ENCODE measurements around the gene HECTD4. TPM values are rescaled to one million over a fixed set of nuclear protein-coding genes. Genes with fewer than 3 reads are reported as not detected.
"Not testable (repeated sequence)": the region's sequence is repeated elsewhere in the genome, so short reads cannot be mapped to it uniquely, and the experiment has no call there.

The HECTD4 gene
- total RNA-seq, 2 experiments from 2014 or later = 34.5 to 62.4 TPM

DNA sequence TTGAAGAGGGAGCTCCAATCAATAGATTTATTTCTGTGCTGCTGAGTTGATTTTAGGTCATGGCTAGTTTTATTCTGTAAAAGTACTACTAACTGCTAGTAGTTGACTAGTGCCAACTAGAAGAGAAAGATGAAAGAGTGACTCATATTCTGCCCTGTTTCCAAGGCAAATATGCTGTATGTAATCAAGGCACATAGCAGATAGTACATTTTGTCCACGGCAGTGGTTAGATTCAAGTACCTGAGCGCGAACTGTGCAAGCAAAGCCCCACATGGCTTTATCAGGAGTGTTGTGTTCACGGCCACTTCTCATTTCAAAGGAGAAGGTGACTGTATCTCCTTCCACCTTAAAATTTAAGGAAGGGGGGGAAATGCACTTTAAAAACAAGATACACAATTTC is 130.0 kb downstream of the HECTD4 start:
- intact Hi-C loops (cut with micrococcal nuclease; ENCODE audit: unreplicated experiment) = no loop called here
- no peak for DNase-seq (ENCODE audit: low spot score)
- H2AFZ ChIP-seq (ENCODE audit: low read length) = no peak overlapping the region
- H3K27ac ChIP-seq (ENCODE audit: low read depth, low read length, poor library complexity, severe bottlenecking) = no peak overlapping the region
- ChIA-PET POLR2A (interaction anchor here (0.6 to 1.1 kb wide), 2 partner anchors 11 to 704 kb away, joined by 3 to 5 read pairs; no protein-coding TSS in a partner anchor), CTCF (ENCODE audit: unreplicated experiment) (no interaction called here)
- peaks cover 53% of the 10 kb centered on the region for H3K36me3 ChIP-seq (ENCODE audit: insufficient read depth, low read length)
- no peaks in the 10 kb centered on the region for H4K20me1 ChIP-seq (ENCODE audit: insufficient read depth, low read length)
- H3K4me3 ChIP-seq (ENCODE audit: low read depth, low read length, poor library complexity, severe bottlenecking) = no peak overlapping the region
- H3K4me1 ChIP-seq (ENCODE audit: insufficient read depth, low read length, poor library complexity, severe bottlenecking) = no peaks in the 10 kb centered on the region
- no peaks in the 10 kb centered on the region for H3K79me2 ChIP-seq (ENCODE audit: insufficient read depth, low read depth, low read length)
- TF ChIP-seq EZH2phosphoT487 (IDR thresholded peaks at IDR 0.05; ENCODE audit: borderline replicate concordance, low read depth, low read length) = no peak
- TF ChIP-seq, protein P1, sequence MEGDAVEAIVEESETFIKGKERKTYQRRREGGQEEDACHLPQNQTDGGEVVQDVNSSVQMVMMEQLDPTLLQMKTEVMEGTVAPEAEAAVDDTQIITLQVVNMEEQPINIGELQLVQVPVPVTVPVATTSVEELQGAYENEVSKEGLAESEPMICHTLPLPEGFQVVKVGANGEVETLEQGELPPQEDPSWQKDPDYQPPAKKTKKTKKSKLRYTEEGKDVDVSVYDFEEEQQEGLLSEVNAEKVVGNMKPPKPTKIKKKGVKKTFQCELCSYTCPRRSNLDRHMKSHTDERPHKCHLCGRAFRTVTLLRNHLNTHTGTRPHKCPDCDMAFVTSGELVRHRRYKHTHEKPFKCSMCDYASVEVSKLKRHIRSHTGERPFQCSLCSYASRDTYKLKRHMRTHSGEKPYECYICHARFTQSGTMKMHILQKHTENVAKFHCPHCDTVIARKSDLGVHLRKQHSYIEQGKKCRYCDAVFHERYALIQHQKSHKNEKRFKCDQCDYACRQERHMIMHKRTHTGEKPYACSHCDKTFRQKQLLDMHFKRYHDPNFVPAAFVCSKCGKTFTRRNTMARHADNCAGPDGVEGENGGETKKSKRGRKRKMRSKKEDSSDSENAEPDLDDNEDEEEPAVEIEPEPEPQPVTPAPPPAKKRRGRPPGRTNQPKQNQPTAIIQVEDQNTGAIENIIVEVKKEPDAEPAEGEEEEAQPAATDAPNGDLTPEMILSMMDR (conservative IDR thresholded peaks at IDR 0.05; ENCODE audit: low read length) = no peak
- H3K9me3 ChIP-seq (ENCODE audit: low read length) = no peaks in the 10 kb centered on the region
- H3K9me2 ChIP-seq (ENCODE audit: insufficient read depth, low read length) = no peaks in the 10 kb centered on the region
- no peak overlapping the region for H3K4me2 ChIP-seq (ENCODE audit: low read length)
- BruUV-seq (replicated peaks) = no TSS peak

DNA sequence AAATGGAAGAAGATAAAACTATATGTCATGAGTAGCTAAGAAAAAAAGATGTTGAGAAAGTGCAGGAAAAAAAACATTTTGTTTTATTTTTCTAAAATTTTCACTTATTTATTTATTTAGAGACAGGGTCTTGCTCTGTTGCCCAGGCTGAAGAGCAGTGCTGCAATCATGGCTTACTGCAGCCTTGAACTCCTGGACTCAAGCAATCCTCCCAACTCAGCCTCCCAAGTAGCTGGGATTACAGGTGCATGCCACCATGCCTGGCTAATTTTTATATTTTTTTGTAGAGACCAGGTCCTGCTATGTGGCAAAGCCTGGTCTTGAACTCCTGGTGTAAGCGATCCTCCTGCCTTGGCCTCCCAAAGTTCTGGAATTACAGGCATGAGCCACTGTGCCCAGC is 137.3 kb downstream of the HECTD4 start:
- intact Hi-C loops (cut with micrococcal nuclease; ENCODE audit: unreplicated experiment); H3K9me3 ChIP-seq (ENCODE audit: low read length); H3K4me2 ChIP-seq (ENCODE audit: low read length); DNase-seq (ENCODE audit: low spot score); H2AFZ ChIP-seq (ENCODE audit: low read length); CTCF ChIA-PET (ENCODE audit: unreplicated experiment); BruUV-seq (replicated peaks); POLR2A ChIA-PET; H3K4me1 ChIP-seq (ENCODE audit: insufficient read depth, low read length, poor library complexity, severe bottlenecking); H3K27ac ChIP-seq (ENCODE audit: low read depth, low read length, poor library complexity, severe bottlenecking); H4K20me1 ChIP-seq (ENCODE audit: insufficient read depth, low read length); H3K4me3 ChIP-seq (ENCODE audit: low read depth, low read length, poor library complexity, severe bottlenecking); H3K9me2 ChIP-seq (ENCODE audit: insufficient read depth, low read length); H3K79me2 ChIP-seq (ENCODE audit: insufficient read depth, low read depth, low read length): not testable (repeated sequence)
- peaks cover 60% of the 10 kb centered on the region for H3K36me3 ChIP-seq (ENCODE audit: insufficient read depth, low read length)

DNA sequence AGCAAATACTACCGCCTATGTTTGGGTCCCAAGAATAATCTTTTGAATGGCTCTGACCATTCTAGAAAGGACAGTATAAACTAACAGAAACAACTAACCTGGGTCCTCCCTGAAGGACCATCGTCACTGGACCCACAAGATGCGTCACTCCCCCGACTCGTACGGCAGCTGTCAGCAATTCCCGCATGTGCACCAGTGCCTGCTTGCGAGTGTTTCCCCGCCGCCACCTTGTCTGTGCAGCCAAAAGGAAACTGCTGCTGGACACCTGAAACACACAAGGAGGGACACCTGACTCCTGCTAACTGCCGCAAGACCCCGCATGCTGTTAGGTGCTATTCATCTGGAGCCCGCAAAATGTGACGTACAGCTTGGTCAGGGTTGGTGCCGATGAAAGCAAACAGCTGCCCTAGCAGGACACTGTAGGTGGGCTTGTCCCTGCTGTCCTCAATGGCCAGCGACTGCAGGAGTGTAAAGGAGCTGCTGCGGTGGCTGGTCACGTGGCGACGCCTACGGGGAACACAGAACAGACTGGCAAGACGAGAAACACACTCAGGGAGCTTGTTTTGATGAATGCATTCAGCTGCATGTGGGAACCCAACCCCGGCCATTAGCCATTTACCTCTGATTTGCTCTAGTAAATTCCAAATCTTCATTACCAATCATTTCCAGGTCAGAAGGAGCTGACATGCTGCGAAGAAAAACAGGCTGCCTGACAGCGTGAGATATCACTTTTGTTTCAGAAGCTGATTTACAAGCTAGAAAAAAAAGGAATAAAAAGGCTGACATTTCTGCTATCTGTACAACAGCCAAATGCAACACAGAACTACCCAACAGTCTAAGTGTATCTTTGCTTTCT is 138.7 kb downstream of the HECTD4 start:
- intact Hi-C loops (cut with micrococcal nuclease; ENCODE audit: unreplicated experiment) = no loop called here
- no TSS peak for BruUV-seq (replicated peaks)
- Histone ChIP-seq H3K4me3 (ENCODE audit: low read depth, low read length, poor library complexity, severe bottlenecking) (no peak overlapping the region), H3K9me3 (ENCODE audit: low read length) (no peaks in the 10 kb centered on the region), H3K4me1 (ENCODE audit: insufficient read depth, low read length, poor library complexity, severe bottlenecking) (no peaks in the 10 kb centered on the region), H4K20me1 (ENCODE audit: insufficient read depth, low read length) (no peaks in the 10 kb centered on the region), H2AFZ (ENCODE audit: low read length) (no peak overlapping the region), H3K9me2 (ENCODE audit: insufficient read depth, low read length) (no peaks in the 10 kb centered on the region), H3K27ac (ENCODE audit: low read depth, low read length, poor library complexity, severe bottlenecking) (no peak overlapping the region), H3K79me2 (ENCODE audit: insufficient read depth, low read depth, low read length) (no peaks in the 10 kb centered on the region), H3K36me3 (ENCODE audit: insufficient read depth, low read length) (peaks cover 68% of the 10 kb centered on the region), H3K4me2 (ENCODE audit: low read length) (no peak overlapping the region)
- no peak for DNase-seq (ENCODE audit: low spot score)
- ChIA-PET POLR2A (interaction anchor here (0.6 to 1.1 kb wide), 3 partner anchors 25 to 191 kb away, joined by 3 to 4 read pairs (median 3); no protein-coding TSS in a partner anchor), CTCF (ENCODE audit: unreplicated experiment) (no interaction called here)
- TF ChIP-seq EZH2phosphoT487 (IDR thresholded peaks at IDR 0.05; ENCODE audit: borderline replicate concordance, low read depth, low read length) = no peak
- TF ChIP-seq, protein P1 (conservative IDR thresholded peaks at IDR 0.05; ENCODE audit: low read length) = no peak
